ENCODE data around the gene METTL23. TPM values are rescaled to one million over a fixed set of nuclear protein-coding genes. Genes with fewer than 3 reads are reported as not detected.

Gene METTL23
- polyA plus RNA-seq, 1 donor (not counting 4 experiments of a cell fraction or from before 2014, with no cell fraction given), result 48.3 TPM

DNA sequence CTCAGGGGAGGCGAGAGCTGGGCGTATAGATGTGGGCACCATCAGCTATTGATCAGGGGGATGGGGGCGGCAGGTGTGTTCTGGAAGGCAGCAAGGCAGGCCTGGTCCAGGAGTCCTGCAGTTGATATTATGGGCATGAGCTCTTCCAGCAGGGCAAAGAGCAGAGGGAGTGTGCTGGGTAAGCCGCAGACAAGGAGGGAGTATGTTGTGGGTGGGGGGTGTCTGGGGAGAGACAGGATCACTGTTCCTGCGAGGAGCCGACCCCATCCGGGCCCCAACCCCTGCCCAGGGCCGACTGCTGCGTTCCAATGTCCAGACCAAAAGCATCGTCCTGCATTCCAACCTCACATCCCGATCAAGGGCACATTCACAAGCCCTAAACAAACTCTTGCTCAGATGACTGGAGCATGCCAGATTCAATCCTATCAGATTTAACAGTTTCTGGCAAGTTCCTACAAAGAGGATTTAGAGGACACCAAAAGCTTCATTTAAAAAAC, 25.1 kb upstream of the METTL23 start:
- Histone ChIP-seq H3K9me3 (ENCODE audit: control insufficient read depth, low read depth, low read length) (no peaks in the 10 kb centered on the region), H3K4me2 (ENCODE audit: control insufficient read depth, extremely low read depth, insufficient read depth, low read depth, low read length) (peak overlapping the region; percentile 75), H3K4me1 (ENCODE audit: control insufficient read depth, extremely low read depth, insufficient read depth, low read length) (peaks cover 32% of the 10 kb centered on the region), H3K9ac (ENCODE audit: control insufficient read depth, extremely low read depth, insufficient read depth, low read length) (peak overlapping the region; percentile 73), H3K9me1 (ENCODE audit: control insufficient read depth, extremely low read depth, insufficient read depth, low read length) (peaks cover 8% of the 10 kb centered on the region), H3K27me3 (ENCODE audit: control insufficient read depth, extremely low read depth, insufficient read depth, low read length) (no peaks in the 10 kb centered on the region), H3K79me2 (ENCODE audit: control insufficient read depth, insufficient read depth, low read length) (peaks cover 65% of the 10 kb centered on the region), H2AFZ (ENCODE audit: control insufficient read depth, low read length) (no peak overlapping the region), H3K36me3 (ENCODE audit: control insufficient read depth in 2 of 2, extremely low read depth in 1 of 2, insufficient read depth in 2 of 2, low read length in 2 of 2) (peaks cover 0 to 10% of the 10 kb centered on the region in 2 experiments), H4K20me1 (ENCODE audit: control insufficient read depth, extremely low read depth, insufficient read depth, low read length) (peaks cover 3% of the 10 kb centered on the region), H3K4me3 (ENCODE audit: control insufficient read depth in 2 of 3, extremely low read depth in 1 of 3, insufficient read depth in 2 of 3, low read depth in 1 of 3, low read length in 3 of 3) (no peak overlapping the region), H3K27ac (ENCODE audit: control insufficient read depth, insufficient read depth, low read length) (peak overlapping the region; percentile 59)
- no peak for TF ChIP-seq EZH2 (IDR thresholded peaks at IDR 0.05; ENCODE audit: low read length)
- TF ChIP-seq, protein P1, sequence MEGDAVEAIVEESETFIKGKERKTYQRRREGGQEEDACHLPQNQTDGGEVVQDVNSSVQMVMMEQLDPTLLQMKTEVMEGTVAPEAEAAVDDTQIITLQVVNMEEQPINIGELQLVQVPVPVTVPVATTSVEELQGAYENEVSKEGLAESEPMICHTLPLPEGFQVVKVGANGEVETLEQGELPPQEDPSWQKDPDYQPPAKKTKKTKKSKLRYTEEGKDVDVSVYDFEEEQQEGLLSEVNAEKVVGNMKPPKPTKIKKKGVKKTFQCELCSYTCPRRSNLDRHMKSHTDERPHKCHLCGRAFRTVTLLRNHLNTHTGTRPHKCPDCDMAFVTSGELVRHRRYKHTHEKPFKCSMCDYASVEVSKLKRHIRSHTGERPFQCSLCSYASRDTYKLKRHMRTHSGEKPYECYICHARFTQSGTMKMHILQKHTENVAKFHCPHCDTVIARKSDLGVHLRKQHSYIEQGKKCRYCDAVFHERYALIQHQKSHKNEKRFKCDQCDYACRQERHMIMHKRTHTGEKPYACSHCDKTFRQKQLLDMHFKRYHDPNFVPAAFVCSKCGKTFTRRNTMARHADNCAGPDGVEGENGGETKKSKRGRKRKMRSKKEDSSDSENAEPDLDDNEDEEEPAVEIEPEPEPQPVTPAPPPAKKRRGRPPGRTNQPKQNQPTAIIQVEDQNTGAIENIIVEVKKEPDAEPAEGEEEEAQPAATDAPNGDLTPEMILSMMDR (optimal IDR thresholded peaks at IDR 0.05 in 1 of 3, IDR thresholded peaks at IDR 0.05 in 1 of 3, conservative IDR thresholded peaks at IDR 0.05 in 1 of 3; ENCODE audit: extremely low read depth in 1 of 3, insufficient read depth in 2 of 3, low read length in 3 of 3), result no peak
- DNase-seq (ENCODE audit: low read depth, low spot score) (no peak), FAIRE-seq (no peak)
- dilution Hi-C loops (cut with MboI; ENCODE audit: extremely low pct_ligation_motif_present, low sequenced_read_pairs), result no loop called here

- no peak for TF ChIP-seq EZH2 (IDR thresholded peaks at IDR 0.05; ENCODE audit: low read length)
- TF ChIP-seq, protein P1 (optimal IDR thresholded peaks at IDR 0.05 in 1 of 3, IDR thresholded peaks at IDR 0.05 in 1 of 3, conservative IDR thresholded peaks at IDR 0.05 in 1 of 3; ENCODE audit: extremely low read depth in 1 of 3, insufficient read depth in 2 of 3, low read length in 3 of 3), result no peak
- H3K79me2 ChIP-seq (ENCODE audit: control insufficient read depth, insufficient read depth, low read length), result peaks cover 65% of the 10 kb centered on the region
- H3K9ac ChIP-seq (ENCODE audit: control insufficient read depth, extremely low read depth, insufficient read depth, low read length), result no peak overlapping the region
- no peak overlapping the region for H2AFZ ChIP-seq (ENCODE audit: control insufficient read depth, low read length)
- H3K4me3 ChIP-seq (ENCODE audit: control insufficient read depth in 2 of 3, extremely low read depth in 1 of 3, insufficient read depth in 2 of 3, low read depth in 1 of 3, low read length in 3 of 3), result no peak overlapping the region
- H3K4me2 ChIP-seq (ENCODE audit: control insufficient read depth, extremely low read depth, insufficient read depth, low read depth, low read length), result no peak overlapping the region
- FAIRE-seq, result no peak
- H4K20me1 ChIP-seq (ENCODE audit: control insufficient read depth, extremely low read depth, insufficient read depth, low read length), result peaks cover 3% of the 10 kb centered on the region
- peaks cover 8% of the 10 kb centered on the region for H3K9me1 ChIP-seq (ENCODE audit: control insufficient read depth, extremely low read depth, insufficient read depth, low read length)
- H3K27me3 ChIP-seq (ENCODE audit: control insufficient read depth, extremely low read depth, insufficient read depth, low read length), result no peaks in the 10 kb centered on the region
- H3K9me3 ChIP-seq (ENCODE audit: control insufficient read depth, low read depth, low read length), result no peaks in the 10 kb centered on the region
- H3K27ac ChIP-seq (ENCODE audit: control insufficient read depth, insufficient read depth, low read length), result no peak overlapping the region
- dilution Hi-C loops (cut with MboI; ENCODE audit: extremely low pct_ligation_motif_present, low sequenced_read_pairs), result no loop called here
- peaks cover 32% of the 10 kb centered on the region for H3K4me1 ChIP-seq (ENCODE audit: control insufficient read depth, extremely low read depth, insufficient read depth, low read length)
- peaks cover 0 to 6% of the 10 kb centered on the region in 2 experiments for H3K36me3 ChIP-seq (ENCODE audit: control insufficient read depth in 2 of 2, extremely low read depth in 1 of 2, insufficient read depth in 2 of 2, low read length in 2 of 2)
- no peak for DNase-seq (ENCODE audit: low read depth, low spot score)
Observed at GRCh38 chr17:76702076-76702475, 24.6 kb upstream of the METTL23 start.
